Body of pancreas (tissue), 4 donors: Measurements from ENCODE around the gene NEURL1.

Experiments used
- POLR2A ChIP-seq, 3 donors: fragments of 450-650 bp; IDR thresholded peaks; one replicate each; pipeline ENCODE4 v1.6.1; 2016; ENCODE audit warnings: antibody characterized with exemption in 3 of 3, mild to moderate bottlenecking in 2 of 3
- TF ChIP-seq, protein P1 (sequence below), 7 experiments: fragments of 450-650 bp in 4 of 7; fragments of 200-600 bp in 3 of 7; sonication (generic) in 3 of 7; IDR thresholded peaks; one replicate each; pipeline ENCODE4 v1.5.1; 2016 to 2019; ENCODE audit warnings: antibody characterized with exemption in 7 of 7

GRCh38 chr10:103629581-103629980 is 136.1 kb downstream of the NEURL1 start:
- TF ChIP-seq, protein P1, sequence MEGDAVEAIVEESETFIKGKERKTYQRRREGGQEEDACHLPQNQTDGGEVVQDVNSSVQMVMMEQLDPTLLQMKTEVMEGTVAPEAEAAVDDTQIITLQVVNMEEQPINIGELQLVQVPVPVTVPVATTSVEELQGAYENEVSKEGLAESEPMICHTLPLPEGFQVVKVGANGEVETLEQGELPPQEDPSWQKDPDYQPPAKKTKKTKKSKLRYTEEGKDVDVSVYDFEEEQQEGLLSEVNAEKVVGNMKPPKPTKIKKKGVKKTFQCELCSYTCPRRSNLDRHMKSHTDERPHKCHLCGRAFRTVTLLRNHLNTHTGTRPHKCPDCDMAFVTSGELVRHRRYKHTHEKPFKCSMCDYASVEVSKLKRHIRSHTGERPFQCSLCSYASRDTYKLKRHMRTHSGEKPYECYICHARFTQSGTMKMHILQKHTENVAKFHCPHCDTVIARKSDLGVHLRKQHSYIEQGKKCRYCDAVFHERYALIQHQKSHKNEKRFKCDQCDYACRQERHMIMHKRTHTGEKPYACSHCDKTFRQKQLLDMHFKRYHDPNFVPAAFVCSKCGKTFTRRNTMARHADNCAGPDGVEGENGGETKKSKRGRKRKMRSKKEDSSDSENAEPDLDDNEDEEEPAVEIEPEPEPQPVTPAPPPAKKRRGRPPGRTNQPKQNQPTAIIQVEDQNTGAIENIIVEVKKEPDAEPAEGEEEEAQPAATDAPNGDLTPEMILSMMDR (IDR thresholded peaks at IDR 0.05) = no peak
- no peak for TF ChIP-seq POLR2A (IDR thresholded peaks at IDR 0.05)
